Measurements from ENCODE around the gene CMIP.

CMIP gene

GRCh38 chr16:81657781-81658180 is 213.2 kb downstream of the CMIP start:
- H4K20me1 ChIP-seq (ENCODE audit: insufficient read depth, low read length, poor library complexity, severe bottlenecking): no peaks in the 10 kb centered on the region
- H3K27me3 ChIP-seq (ENCODE audit: insufficient read depth, low read length, poor library complexity, severe bottlenecking): no peaks in the 10 kb centered on the region
- H3K4me2 ChIP-seq (ENCODE audit: low read depth, low read length, poor library complexity, severe bottlenecking): no peak overlapping the region
- no peaks in the 10 kb centered on the region for H3F3A ChIP-seq (ENCODE audit: low read depth)
- H3K36me3 ChIP-seq (ENCODE audit: insufficient read depth, low read length): peaks cover 69% of the 10 kb centered on the region; the same call in 1 of the 2 replicates
- H3K9ac ChIP-seq (ENCODE audit: low read depth, low read length, poor library complexity, severe bottlenecking): no peak overlapping the region
- H3K4me3 ChIP-seq (ENCODE audit: low read length, poor library complexity, severe bottlenecking): no peak overlapping the region
- no peaks in the 10 kb centered on the region for H3K9me2 ChIP-seq (replicated peaks; ENCODE audit: low read depth, low read length)
- TF ChIP-seq CTCF (conservative IDR thresholded peaks at IDR 0.05; ENCODE audit: low read length) (no peak), EZH2phosphoT487 (IDR thresholded peaks at IDR 0.05; ENCODE audit: borderline replicate concordance) (no peak)
- no peaks in the 10 kb centered on the region for H3K79me2 ChIP-seq (ENCODE audit: insufficient read depth, low read length)
- no peak overlapping the region for H2AFZ ChIP-seq (ENCODE audit: low read length)
- no peaks in the 10 kb centered on the region for H3K4me1 ChIP-seq (ENCODE audit: insufficient read depth, low read length, poor library complexity, severe bottlenecking)
- H3K9me3 ChIP-seq (ENCODE audit: insufficient read depth, low read depth, low read length): no peaks in the 10 kb centered on the region

DNA sequence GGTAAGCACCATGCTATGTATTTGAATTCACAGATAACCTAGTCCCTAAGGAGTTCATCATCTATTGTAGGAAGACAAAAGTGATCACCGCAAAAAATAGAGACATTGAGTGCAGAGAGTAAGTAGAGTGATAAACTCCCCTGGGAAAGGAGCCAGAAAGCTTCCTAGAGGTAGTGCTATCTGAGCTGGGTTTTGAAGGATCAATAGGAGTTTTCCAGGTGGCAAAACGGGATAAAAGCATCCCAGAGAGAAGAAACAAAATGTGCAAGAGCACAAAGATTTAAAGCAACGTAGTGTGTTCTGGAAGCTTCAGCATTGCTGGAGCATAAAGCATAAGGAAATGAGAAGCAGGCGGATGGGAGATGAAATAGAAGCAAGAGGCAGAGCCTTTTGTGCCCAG is 213.8 kb downstream of the CMIP start:
- H4K20me1 ChIP-seq (ENCODE audit: insufficient read depth, low read length, poor library complexity, severe bottlenecking): no peaks in the 10 kb centered on the region
- H3K36me3 ChIP-seq (ENCODE audit: insufficient read depth, low read length): peaks cover 68% of the 10 kb centered on the region; the same call in 1 of the 2 replicates

DNA sequence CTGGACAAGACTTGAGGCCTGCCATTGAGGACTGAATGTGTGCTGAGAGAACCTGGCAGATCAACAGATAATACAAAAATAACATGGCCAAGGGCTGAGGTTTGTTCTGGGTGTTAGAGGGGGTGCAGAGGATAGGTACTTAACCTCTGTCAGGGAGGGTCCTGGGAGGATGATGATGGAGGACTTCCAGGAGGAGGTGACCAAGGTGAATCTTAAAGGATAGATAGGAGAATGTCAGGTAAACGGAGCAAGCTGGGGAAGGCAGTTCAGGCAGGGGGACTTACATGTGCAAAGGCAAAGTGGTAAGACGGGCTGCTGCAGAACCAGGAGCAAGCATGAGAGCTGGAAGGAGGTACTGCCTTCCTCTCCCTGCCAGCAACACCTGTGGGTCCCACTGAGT is 214.6 kb downstream of the CMIP start:
- no peak overlapping the region for H3K4me2 ChIP-seq (ENCODE audit: low read depth, low read length, poor library complexity, severe bottlenecking)
- H3K36me3 ChIP-seq (ENCODE audit: insufficient read depth, low read length): peaks cover 62% of the 10 kb centered on the region; the same call in 1 of the 2 replicates

More for the DNA sequence above, 213.8 kb downstream of the CMIP start:
- Histone ChIP-seq H3F3A (ENCODE audit: low read depth) (no peaks in the 10 kb centered on the region), H2AFZ (ENCODE audit: low read length) (no peak overlapping the region), H3K4me3 (ENCODE audit: low read length, poor library complexity, severe bottlenecking) (no peak overlapping the region), H3K9me2 (replicated peaks; ENCODE audit: low read depth, low read length) (no peaks in the 10 kb centered on the region), H3K27me3 (ENCODE audit: insufficient read depth, low read length, poor library complexity, severe bottlenecking) (no peaks in the 10 kb centered on the region), H3K4me1 (ENCODE audit: insufficient read depth, low read length, poor library complexity, severe bottlenecking) (no peaks in the 10 kb centered on the region), H3K9me3 (ENCODE audit: insufficient read depth, low read depth, low read length) (no peaks in the 10 kb centered on the region), H3K79me2 (ENCODE audit: insufficient read depth, low read length) (no peaks in the 10 kb centered on the region), H3K9ac (ENCODE audit: low read depth, low read length, poor library complexity, severe bottlenecking) (no peak overlapping the region), H3K4me2 (ENCODE audit: low read depth, low read length, poor library complexity, severe bottlenecking) (no peak overlapping the region)
- TF ChIP-seq CTCF (conservative IDR thresholded peaks at IDR 0.05; ENCODE audit: low read length) (no peak), EZH2phosphoT487 (IDR thresholded peaks at IDR 0.05; ENCODE audit: borderline replicate concordance) (no peak)

More for the DNA sequence above, 214.6 kb downstream of the CMIP start:
- no peaks in the 10 kb centered on the region for H4K20me1 ChIP-seq (ENCODE audit: insufficient read depth, low read length, poor library complexity, severe bottlenecking)
- no peaks in the 10 kb centered on the region for H3K9me3 ChIP-seq (ENCODE audit: insufficient read depth, low read depth, low read length)
- H3K9ac ChIP-seq (ENCODE audit: low read depth, low read length, poor library complexity, severe bottlenecking): no peak overlapping the region
- H3K79me2 ChIP-seq (ENCODE audit: insufficient read depth, low read length): no peaks in the 10 kb centered on the region
- H3K4me1 ChIP-seq (ENCODE audit: insufficient read depth, low read length, poor library complexity, severe bottlenecking): no peaks in the 10 kb centered on the region
- no peaks in the 10 kb centered on the region for H3F3A ChIP-seq (ENCODE audit: low read depth)
- H2AFZ ChIP-seq (ENCODE audit: low read length): no peak overlapping the region
- H3K4me3 ChIP-seq (ENCODE audit: low read length, poor library complexity, severe bottlenecking): no peak overlapping the region
- TF ChIP-seq EZH2phosphoT487 (IDR thresholded peaks at IDR 0.05; ENCODE audit: borderline replicate concordance) (no peak), CTCF (conservative IDR thresholded peaks at IDR 0.05; ENCODE audit: low read length) (no peak)
- H3K27me3 ChIP-seq (ENCODE audit: insufficient read depth, low read length, poor library complexity, severe bottlenecking): no peaks in the 10 kb centered on the region
- no peaks in the 10 kb centered on the region for H3K9me2 ChIP-seq (replicated peaks; ENCODE audit: low read depth, low read length)

Measured in Loucy (cell line).